Measurements from ENCODE around the gene TRMO.

- TF ChIP-seq CTCF (IDR thresholded peaks at IDR 0.05; ENCODE audit: insufficient read depth, low read length), result no peak
- no peak for TF ChIP-seq POLR2AphosphoS5 (IDR thresholded peaks at IDR 0.05; ENCODE audit: low read depth)
Measured at GRCh38 chr9:97858393-97858713, 63.9 kb downstream of the TRMO start.
